Activated naive CD4-positive, alpha-beta T cell treated with anti-CD3 and anti-CD28 coated beads for 36 hours (primary cell): Measurements from ENCODE around the gene LEMD1. TPM values are rescaled to one million over a fixed set of nuclear protein-coding genes. Genes with fewer than 3 reads are reported as not detected.

Experiments used
- CTCF ChIA-PET: fragments of 350-600 bp; sonication (Branson Sonifier 250); formaldehyde crosslinking; loops from one replicate; lab custom pipeline; 2021; ENCODE audit warnings: antibody characterized with exemption; lab: Charles Lee
- DNase-seq: peaks from one replicate; pipeline ENCODE4 v3.0.0-alpha.2; 2020
- H3K27ac Mint-ChIP-seq: one replicate; pipeline ENCODE4 v1.8.0; 2021; ENCODE audit warnings: mild to moderate bottlenecking, mixed read lengths
- H3K27me3 Mint-ChIP-seq: one replicate; pipeline ENCODE4 v1.8.0; 2021; ENCODE audit warnings: low read depth, mixed read lengths
- H3K36me3 Mint-ChIP-seq: one replicate; pipeline ENCODE4 v1.8.0; 2021; ENCODE audit warnings: low read depth, mixed read lengths
- H3K4me1 Mint-ChIP-seq: one replicate; pipeline ENCODE4 v1.8.0; 2021; ENCODE audit warnings: low read depth, mixed read lengths
- H3K4me3 Mint-ChIP-seq: one replicate; pipeline ENCODE4 v1.8.0; 2021; ENCODE audit warnings: mild to moderate bottlenecking, moderate library complexity, mixed read lengths
- H3K9me3 Mint-ChIP-seq: one replicate; pipeline ENCODE4 v1.8.0; 2021; ENCODE audit warnings: mixed read lengths
- intact Hi-C: fragments of 100-400 bp; cut with micrococcal nuclease; formaldehyde crosslinking; loops from one replicate; pipeline ENCODE4 v1.15.1; 2023
- total RNA-seq, 2 experiments: library from RNA; stranded (reverse); gene quantifications; one replicate each; pipeline ENCODE4 v1.2.3, GENCODE V29; 2021

LEMD1 gene
- total RNA-seq, 2 experiments from 2014 or later: 0.79 TPM; not detected in 1

- Mint-ChIP-seq H3K4me1 (peaks cover 8% of the 10 kb centered on the region), H3K4me3 (no peak overlapping the region), H3K27ac (no peak overlapping the region), H3K9me3 (no peaks in the 10 kb centered on the region), H3K27me3 (peaks cover 35% of the 10 kb centered on the region), H3K36me3 (no peaks in the 10 kb centered on the region)
- no peak for DNase-seq
- intact Hi-C loops: no loop called here
- CTCF ChIA-PET: interaction anchor here (0.6 to 1.7 kb wide), 5 partner anchors 8 to 145 kb away, joined by 3 to 6 read pairs (median 3); no protein-coding TSS in a partner anchor
Observed at GRCh38 chr1:205345761-205346160, 76.1 kb downstream of the LEMD1 start.

GRCh38 chr1:205344066-205344928, 77.6 kb downstream of the LEMD1 start:
- Mint-ChIP-seq H3K4me1 (peaks cover 8% of the 10 kb centered on the region), H3K27me3 (peaks cover 35% of the 10 kb centered on the region), H3K4me3 (peak overlapping the region; percentile 34), H3K36me3 (no peaks in the 10 kb centered on the region), H3K9me3 (no peaks in the 10 kb centered on the region), H3K27ac (no peak overlapping the region)
- intact Hi-C loops: no loop called here
- peak; percentile 79 for DNase-seq
- CTCF ChIA-PET: interaction anchor here (0.6 to 1.7 kb wide), 4 partner anchors 8 to 71 kb away, joined by 3 to 5 read pairs (median 4); no protein-coding TSS in a partner anchor

- Mint-ChIP-seq H3K4me3 (peak overlapping the region; percentile 34), H3K27ac (no peak overlapping the region), H3K4me1 (peaks cover 8% of the 10 kb centered on the region), H3K27me3 (peaks cover 35% of the 10 kb centered on the region), H3K36me3 (no peaks in the 10 kb centered on the region), H3K9me3 (no peaks in the 10 kb centered on the region)
- no peak for DNase-seq
- intact Hi-C loops: no loop called here
- CTCF ChIA-PET: interaction anchor here (1.0 to 1.2 kb wide), 2 partner anchors 11 to 15 kb away, joined by 3 to 4 read pairs; no protein-coding TSS in a partner anchor
Observed at GRCh38 chr1:205343431-205344065, 78.3 kb downstream of the LEMD1 start.

GRCh38 chr1:205342986-205343385, 78.9 kb downstream of the LEMD1 start:
- Mint-ChIP-seq H3K4me3 (no peak overlapping the region), H3K27me3 (peaks cover 35% of the 10 kb centered on the region), H3K27ac (no peak overlapping the region), H3K36me3 (no peaks in the 10 kb centered on the region), H3K4me1 (peaks cover 8% of the 10 kb centered on the region), H3K9me3 (no peaks in the 10 kb centered on the region)
- CTCF ChIA-PET: interaction anchor here (1.0 to 1.2 kb wide), 3 partner anchors 10 to 14 kb away, joined by 3 to 4 read pairs (median 3); no protein-coding TSS in a partner anchor
- no peak for DNase-seq
- intact Hi-C loops: no loop called here

- Mint-ChIP-seq H3K4me1 (peaks cover 8% of the 10 kb centered on the region), H3K36me3 (no peaks in the 10 kb centered on the region), H3K9me3 (no peaks in the 10 kb centered on the region), H3K4me3 (no peak overlapping the region), H3K27ac (no peak overlapping the region), H3K27me3 (peaks cover 25% of the 10 kb centered on the region)
- intact Hi-C loops: no loop called here
- CTCF ChIA-PET: interaction anchor here (6.8 to 7.5 kb wide), 2 partner anchors 17 to 68 kb away, joined by 67 to 70 read pairs; partner anchors contain the start of gene NUAK2
- no peak for DNase-seq
Observed at GRCh38 chr1:205340676-205341075, 81.2 kb downstream of the LEMD1 start.

GRCh38 chr1:205339717-205340116, 82.1 kb downstream of the LEMD1 start:
- Mint-ChIP-seq H3K36me3 (no peaks in the 10 kb centered on the region), H3K4me3 (no peak overlapping the region), H3K27me3 (peaks cover 19% of the 10 kb centered on the region), H3K9me3 (no peaks in the 10 kb centered on the region), H3K4me1 (peaks cover 8% of the 10 kb centered on the region), H3K27ac (no peak overlapping the region)
- intact Hi-C loops: loop anchor here (5.0 kb wide), 1 partner anchor 352 kb away; no protein-coding TSS in a partner anchor
- DNase-seq: no peak
- CTCF ChIA-PET: interaction anchor here (0.6 to 8.7 kb wide), 7 partner anchors 15 to 318 kb away, joined by 3 to 73 read pairs (median 10); partner anchors contain the start of gene NUAK2

GRCh38 chr1:205339197-205339702, 82.6 kb downstream of the LEMD1 start:
- H3K4me1 Mint-ChIP-seq: peaks cover 5% of the 10 kb centered on the region
- no peak overlapping the region for H3K4me3 Mint-ChIP-seq
- H3K9me3 Mint-ChIP-seq: no peaks in the 10 kb centered on the region
- intact Hi-C loops: loop anchor here (5.0 kb wide), 1 partner anchor 352 kb away; no protein-coding TSS in a partner anchor
- no peaks in the 10 kb centered on the region for H3K36me3 Mint-ChIP-seq
- no peak overlapping the region for H3K27ac Mint-ChIP-seq
- no peak for DNase-seq
- peaks cover 14% of the 10 kb centered on the region for H3K27me3 Mint-ChIP-seq
- CTCF ChIA-PET: interaction anchor here (0.6 to 8.7 kb wide), 7 partner anchors 15 to 319 kb away, joined by 3 to 73 read pairs (median 10); partner anchors contain the start of gene NUAK2

- peaks cover 4% of the 10 kb centered on the region for H3K4me1 Mint-ChIP-seq
- H3K27me3 Mint-ChIP-seq: peaks cover 9% of the 10 kb centered on the region
- no peak overlapping the region for H3K4me3 Mint-ChIP-seq
- intact Hi-C loops: loop anchor here (5.0 kb wide), 1 partner anchor 351 kb away; no protein-coding TSS in a partner anchor
- H3K36me3 Mint-ChIP-seq: no peaks in the 10 kb centered on the region
- H3K9me3 Mint-ChIP-seq: no peaks in the 10 kb centered on the region
- CTCF ChIA-PET: interaction anchor here (1.4 to 8.7 kb wide), 8 partner anchors 9 to 186 kb away, joined by 3 to 73 read pairs (median 58); partner anchors contain the start of gene NUAK2
- no peak overlapping the region for H3K27ac Mint-ChIP-seq
- DNase-seq: no peak
Observed at GRCh38 chr1:205338011-205338410, 83.8 kb downstream of the LEMD1 start.

- CTCF ChIA-PET: interaction anchor here (1.3 to 8.7 kb wide), 14 partner anchors 9 to 187 kb away, joined by 3 to 73 read pairs (median 6); partner anchors contain the start of gene NUAK2
- Mint-ChIP-seq H3K27me3 (peaks cover 4% of the 10 kb centered on the region), H3K4me3 (no peak overlapping the region), H3K4me1 (peaks cover under 1% of the 10 kb centered on the region), H3K36me3 (no peaks in the 10 kb centered on the region), H3K27ac (no peak overlapping the region), H3K9me3 (no peaks in the 10 kb centered on the region)
- intact Hi-C loops: loop anchor here (5.0 kb wide), 1 partner anchor 350 kb away; no protein-coding TSS in a partner anchor
- no peak for DNase-seq
Observed at GRCh38 chr1:205337481-205337880, 84.4 kb downstream of the LEMD1 start.

- Mint-ChIP-seq H3K4me1 (no peaks in the 10 kb centered on the region), H3K36me3 (no peaks in the 10 kb centered on the region), H3K4me3 (no peak overlapping the region), H3K9me3 (no peaks in the 10 kb centered on the region), H3K27me3 (no peaks in the 10 kb centered on the region), H3K27ac (no peak overlapping the region)
- CTCF ChIA-PET: interaction anchor here (0.6 to 8.7 kb wide), 52 partner anchors 9 to 1128 kb away, joined by 3 to 73 read pairs (median 3); partner anchors contain the start of genes ELK4 and NUAK2
- intact Hi-C loops: loop anchor here (1.0 to 5.0 kb wide), 5 partner anchors 19 to 348 kb away; no protein-coding TSS in a partner anchor
- DNase-seq: peak; percentile 92
Observed at GRCh38 chr1:205335692-205336091, 86.2 kb downstream of the LEMD1 start.

GRCh38 chr1:205332015-205332791, 89.7 kb downstream of the LEMD1 start:
- H3K4me1 Mint-ChIP-seq: no peaks in the 10 kb centered on the region
- CTCF ChIA-PET: interaction anchor here (0.7 to 23.5 kb wide), 10 partner anchors 10 to 192 kb away, joined by 3 to 948 read pairs (median 4); partner anchors contain the start of gene NUAK2
- H3K36me3 Mint-ChIP-seq: no peaks in the 10 kb centered on the region
- no peaks in the 10 kb centered on the region for H3K9me3 Mint-ChIP-seq
- H3K27ac Mint-ChIP-seq: no peak overlapping the region
- no peak overlapping the region for H3K4me3 Mint-ChIP-seq
- intact Hi-C loops: no loop called here
- H3K27me3 Mint-ChIP-seq: no peaks in the 10 kb centered on the region
- DNase-seq: no peak
